ENCODE data around the gene ST6GALNAC2. TPM values are rescaled to one million over a fixed set of nuclear protein-coding genes. Genes with fewer than 3 reads are reported as not detected.

Gene ST6GALNAC2
- total and polyA plus RNA-seq, 10 of the 15 experiments (the other 5 are each of a cell fraction or from before 2014, with no cell fraction given) = 0.08 to 0.41 (median 0.23) TPM; not detected in 6

DNA sequence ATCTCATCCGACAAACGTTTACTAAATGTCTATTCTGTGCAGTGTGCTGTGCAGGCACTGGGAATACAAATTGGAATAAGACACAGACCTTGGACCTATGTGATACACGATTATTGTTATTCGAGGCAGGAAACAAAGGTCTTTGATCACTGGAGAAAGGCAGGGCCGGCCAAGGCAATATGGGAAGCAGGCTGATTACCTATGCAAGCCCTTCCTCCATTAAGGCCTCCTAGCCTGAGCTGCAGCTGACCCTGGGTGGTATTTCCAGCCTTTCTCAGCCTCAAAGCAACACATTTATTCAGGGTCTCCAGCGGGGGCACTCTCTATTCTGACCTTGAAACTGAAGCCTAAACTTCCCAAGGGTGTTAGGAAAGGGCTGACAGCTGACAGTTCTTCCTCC lies 44.5 kb upstream of the ST6GALNAC2 start (continued):
- TF ChIP-seq ZNF24 (IDR thresholded peaks at IDR 0.05) (no peak), GATAD2B (conservative IDR thresholded peaks at IDR 0.05; ENCODE audit: low read depth) (no peak), JUND (IDR thresholded peaks at IDR 0.05; ENCODE audit: low read depth, low read length) (no peak)

GRCh38 chr17:76627510-76627909 lies 41.9 kb upstream of the ST6GALNAC2 start:
- no peak for DNase-seq (ENCODE audit: low read depth, low spot score)
- no TSS peak for BruUV-seq (replicated peaks)
- 53% methylated on average over 12 of the region's 13 CpGs for WGBS (ENCODE audit: insufficient coverage, insufficient replicate concordance, low lambda C conversion rate, missing lambda C conversion rate)
- Histone ChIP-seq H3K9ac (ENCODE audit: control insufficient read depth, insufficient read depth, low read length) (no peak overlapping the region), H3K4me3 (no peak overlapping the region), H3K9me3 (replicated peaks; ENCODE audit: control insufficient read depth, insufficient read depth, low read length) (no peaks in the 10 kb centered on the region), H4K20me1 (ENCODE audit: control insufficient read depth, insufficient read depth) (no peaks in the 10 kb centered on the region), H3K36me3 (ENCODE audit: control insufficient read depth in 2 of 2, insufficient read depth in 2 of 2, low read length in 1 of 2) (no peaks in the 10 kb centered on the region), H3K4me2 (ENCODE audit: control insufficient read depth, insufficient read depth) (no peak overlapping the region), H3K4me1 (ENCODE audit: control insufficient read depth, insufficient read depth, low read length) (no peaks in the 10 kb centered on the region), H3K27me3 (replicated peaks in 1 of 2; ENCODE audit: control insufficient read depth in 2 of 2, insufficient read depth in 2 of 2, low read length in 1 of 2) (peaks cover 3 to 5% of the 10 kb centered on the region in 2 experiments; a peak in 3 of 4 replicates), H3K27ac (ENCODE audit: control insufficient read depth, insufficient read depth) (no peak overlapping the region), H2AFZ (ENCODE audit: control insufficient read depth, low read depth, low read length) (no peak overlapping the region), H3K79me2 (ENCODE audit: control insufficient read depth, insufficient read depth, low read length) (no peaks in the 10 kb centered on the region)
- ChIA-PET POLR2A (no interaction called here), SMC1A (ENCODE audit: uncharacterized antibody, unreplicated experiment) (no interaction called here), CTCF (interaction anchor here (7.0 to 7.9 kb wide), 2 partner anchors 69 to 104 kb away, joined by 81 to 146 read pairs; no protein-coding TSS in a partner anchor), RAD21 (ENCODE audit: unreplicated experiment) (no interaction called here)
- in situ Hi-C loops (cut with MboI) = no loop called here
- no peak for ATAC-seq
- no peak for FAIRE-seq
- intact Hi-C loops (cut with micrococcal nuclease; ENCODE audit: unreplicated experiment) = loop anchor here (10.0 kb wide), 1 partner anchor 87 kb away; the partner anchor contains the start of gene MXRA7
- TF ChIP-seq, protein P1, sequence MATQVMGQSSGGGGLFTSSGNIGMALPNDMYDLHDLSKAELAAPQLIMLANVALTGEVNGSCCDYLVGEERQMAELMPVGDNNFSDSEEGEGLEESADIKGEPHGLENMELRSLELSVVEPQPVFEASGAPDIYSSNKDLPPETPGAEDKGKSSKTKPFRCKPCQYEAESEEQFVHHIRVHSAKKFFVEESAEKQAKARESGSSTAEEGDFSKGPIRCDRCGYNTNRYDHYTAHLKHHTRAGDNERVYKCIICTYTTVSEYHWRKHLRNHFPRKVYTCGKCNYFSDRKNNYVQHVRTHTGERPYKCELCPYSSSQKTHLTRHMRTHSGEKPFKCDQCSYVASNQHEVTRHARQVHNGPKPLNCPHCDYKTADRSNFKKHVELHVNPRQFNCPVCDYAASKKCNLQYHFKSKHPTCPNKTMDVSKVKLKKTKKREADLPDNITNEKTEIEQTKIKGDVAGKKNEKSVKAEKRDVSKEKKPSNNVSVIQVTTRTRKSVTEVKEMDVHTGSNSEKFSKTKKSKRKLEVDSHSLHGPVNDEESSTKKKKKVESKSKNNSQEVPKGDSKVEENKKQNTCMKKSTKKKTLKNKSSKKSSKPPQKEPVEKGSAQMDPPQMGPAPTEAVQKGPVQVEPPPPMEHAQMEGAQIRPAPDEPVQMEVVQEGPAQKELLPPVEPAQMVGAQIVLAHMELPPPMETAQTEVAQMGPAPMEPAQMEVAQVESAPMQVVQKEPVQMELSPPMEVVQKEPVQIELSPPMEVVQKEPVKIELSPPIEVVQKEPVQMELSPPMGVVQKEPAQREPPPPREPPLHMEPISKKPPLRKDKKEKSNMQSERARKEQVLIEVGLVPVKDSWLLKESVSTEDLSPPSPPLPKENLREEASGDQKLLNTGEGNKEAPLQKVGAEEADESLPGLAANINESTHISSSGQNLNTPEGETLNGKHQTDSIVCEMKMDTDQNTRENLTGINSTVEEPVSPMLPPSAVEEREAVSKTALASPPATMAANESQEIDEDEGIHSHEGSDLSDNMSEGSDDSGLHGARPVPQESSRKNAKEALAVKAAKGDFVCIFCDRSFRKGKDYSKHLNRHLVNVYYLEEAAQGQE (IDR thresholded peaks at IDR 0.05; ENCODE audit: low read depth, low read length) = no peak
- TF ChIP-seq HSF1 (IDR thresholded peaks at IDR 0.05; ENCODE audit: low read depth, low read length) (no peak), RAD51 (IDR thresholded peaks at IDR 0.05) (no peak), HDAC6 (IDR thresholded peaks at IDR 0.05; ENCODE audit: unreplicated experiment) (no peak)
- TF ChIP-seq, protein P2, sequence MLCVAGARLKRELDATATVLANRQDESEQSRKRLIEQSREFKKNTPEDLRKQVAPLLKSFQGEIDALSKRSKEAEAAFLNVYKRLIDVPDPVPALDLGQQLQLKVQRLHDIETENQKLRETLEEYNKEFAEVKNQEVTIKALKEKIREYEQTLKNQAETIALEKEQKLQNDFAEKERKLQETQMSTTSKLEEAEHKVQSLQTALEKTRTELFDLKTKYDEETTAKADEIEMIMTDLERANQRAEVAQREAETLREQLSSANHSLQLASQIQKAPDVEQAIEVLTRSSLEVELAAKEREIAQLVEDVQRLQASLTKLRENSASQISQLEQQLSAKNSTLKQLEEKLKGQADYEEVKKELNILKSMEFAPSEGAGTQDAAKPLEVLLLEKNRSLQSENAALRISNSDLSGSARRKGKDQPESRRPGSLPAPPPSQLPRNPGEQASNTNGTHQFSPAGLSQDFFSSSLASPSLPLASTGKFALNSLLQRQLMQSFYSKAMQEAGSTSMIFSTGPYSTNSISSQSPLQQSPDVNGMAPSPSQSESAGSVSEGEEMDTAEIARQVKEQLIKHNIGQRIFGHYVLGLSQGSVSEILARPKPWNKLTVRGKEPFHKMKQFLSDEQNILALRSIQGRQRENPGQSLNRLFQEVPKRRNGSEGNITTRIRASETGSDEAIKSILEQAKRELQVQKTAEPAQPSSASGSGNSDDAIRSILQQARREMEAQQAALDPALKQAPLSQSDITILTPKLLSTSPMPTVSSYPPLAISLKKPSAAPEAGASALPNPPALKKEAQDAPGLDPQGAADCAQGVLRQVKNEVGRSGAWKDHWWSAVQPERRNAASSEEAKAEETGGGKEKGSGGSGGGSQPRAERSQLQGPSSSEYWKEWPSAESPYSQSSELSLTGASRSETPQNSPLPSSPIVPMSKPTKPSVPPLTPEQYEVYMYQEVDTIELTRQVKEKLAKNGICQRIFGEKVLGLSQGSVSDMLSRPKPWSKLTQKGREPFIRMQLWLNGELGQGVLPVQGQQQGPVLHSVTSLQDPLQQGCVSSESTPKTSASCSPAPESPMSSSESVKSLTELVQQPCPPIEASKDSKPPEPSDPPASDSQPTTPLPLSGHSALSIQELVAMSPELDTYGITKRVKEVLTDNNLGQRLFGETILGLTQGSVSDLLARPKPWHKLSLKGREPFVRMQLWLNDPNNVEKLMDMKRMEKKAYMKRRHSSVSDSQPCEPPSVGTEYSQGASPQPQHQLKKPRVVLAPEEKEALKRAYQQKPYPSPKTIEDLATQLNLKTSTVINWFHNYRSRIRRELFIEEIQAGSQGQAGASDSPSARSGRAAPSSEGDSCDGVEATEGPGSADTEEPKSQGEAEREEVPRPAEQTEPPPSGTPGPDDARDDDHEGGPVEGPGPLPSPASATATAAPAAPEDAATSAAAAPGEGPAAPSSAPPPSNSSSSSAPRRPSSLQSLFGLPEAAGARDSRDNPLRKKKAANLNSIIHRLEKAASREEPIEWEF (IDR thresholded peaks at IDR 0.05; ENCODE audit: insufficient replicate concordance, low read depth, low read length) = no peak
- TF ChIP-seq, protein P3, sequence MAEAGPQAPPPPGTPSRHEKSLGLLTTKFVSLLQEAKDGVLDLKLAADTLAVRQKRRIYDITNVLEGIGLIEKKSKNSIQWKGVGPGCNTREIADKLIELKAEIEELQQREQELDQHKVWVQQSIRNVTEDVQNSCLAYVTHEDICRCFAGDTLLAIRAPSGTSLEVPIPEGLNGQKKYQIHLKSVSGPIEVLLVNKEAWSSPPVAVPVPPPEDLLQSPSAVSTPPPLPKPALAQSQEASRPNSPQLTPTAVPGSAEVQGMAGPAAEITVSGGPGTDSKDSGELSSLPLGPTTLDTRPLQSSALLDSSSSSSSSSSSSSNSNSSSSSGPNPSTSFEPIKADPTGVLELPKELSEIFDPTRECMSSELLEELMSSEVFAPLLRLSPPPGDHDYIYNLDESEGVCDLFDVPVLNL (IDR thresholded peaks at IDR 0.05; ENCODE audit: low read depth, low read length) = no peak

All from GM12878 (cell line).